ENCODE results near the gene DOK7.

- TF ChIP-seq CTCF (IDR thresholded peaks at IDR 0.05; ENCODE audit: low read depth, low read length, missing input control): no peak
- no peak for TF ChIP-seq TAF1 (conservative IDR thresholded peaks at IDR 0.05)
- no peak for TF ChIP-seq REST (IDR thresholded peaks at IDR 0.05)
- TF ChIP-seq RAD21 (IDR thresholded peaks at IDR 0.05): no peak
- TF ChIP-seq YY1 (IDR thresholded peaks at IDR 0.05): no peak
- no peak for TF ChIP-seq MAX (IDR thresholded peaks at IDR 0.05)
- no peak for TF ChIP-seq NR2F2 (IDR thresholded peaks at IDR 0.05)
- no peak for TF ChIP-seq ATF3 (IDR thresholded peaks at IDR 0.05)
- TF ChIP-seq GABPA (IDR thresholded peaks at IDR 0.05 in 1 of 2, conservative IDR thresholded peaks at IDR 0.05 in 1 of 2): no peak
- no peak for TF ChIP-seq ZBTB33 (IDR thresholded peaks at IDR 0.05)
- TF ChIP-seq EGR1 (IDR thresholded peaks at IDR 0.05; ENCODE audit: low read depth in 2 of 2): no peak
- TF ChIP-seq RXRA (IDR thresholded peaks at IDR 0.05): no peak
- no peak for TF ChIP-seq HNF4G (IDR thresholded peaks at IDR 0.05)
- no peak for TF ChIP-seq SP1 (IDR thresholded peaks at IDR 0.05)
Observed at GRCh38 chr4:3525532-3526430, 62.7 kb downstream of the DOK7 start.
